Activated CD4-positive, alpha-beta T cell treated with anti-CD3 and anti-CD28 coated beads for 4 hours (primary cell): ENCODE data around the gene ATRN.
"Not testable (repeated sequence)": the region's sequence is repeated elsewhere in the genome, so short reads cannot be mapped to it uniquely, and the experiment has no call there.

Experiments used
- DNase-seq, 2 donors: peaks; one replicate each; pipeline ENCODE4 v3.0.0-alpha.2; 2020

Gene ATRN

DNA sequence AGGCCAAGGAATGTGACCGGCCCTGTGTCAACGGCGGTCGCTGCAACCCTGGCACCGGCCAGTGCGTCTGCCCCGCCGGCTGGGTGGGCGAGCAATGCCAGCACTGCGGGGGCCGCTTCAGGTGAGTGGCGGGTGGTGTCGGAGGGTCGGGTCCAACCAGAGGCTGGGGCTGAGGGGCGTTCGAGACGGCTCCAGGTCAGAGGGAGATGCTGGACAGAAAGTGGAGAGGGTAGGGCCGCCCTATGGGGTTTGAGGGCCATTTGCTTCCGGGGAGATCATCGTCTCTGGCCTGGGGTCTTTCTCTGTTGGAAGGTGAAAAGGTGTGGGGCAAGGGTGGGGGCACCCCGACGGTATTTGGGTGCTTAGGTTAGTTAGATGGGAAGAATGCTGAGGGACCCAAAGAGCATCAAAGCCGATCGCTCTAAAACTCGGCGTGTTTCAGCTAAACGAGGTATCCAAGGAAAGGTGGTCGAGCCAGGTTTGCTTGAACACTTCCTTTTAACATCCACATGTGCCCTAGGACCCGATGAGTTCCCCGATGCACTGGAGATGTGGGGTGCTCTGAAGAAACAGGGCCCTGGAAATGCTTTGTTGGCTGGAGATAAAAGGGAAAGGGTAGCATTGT, 691 bp downstream of the ATRN start:
- DNase-seq = peak in 1 of 2 donors; percentile 3

DNA sequence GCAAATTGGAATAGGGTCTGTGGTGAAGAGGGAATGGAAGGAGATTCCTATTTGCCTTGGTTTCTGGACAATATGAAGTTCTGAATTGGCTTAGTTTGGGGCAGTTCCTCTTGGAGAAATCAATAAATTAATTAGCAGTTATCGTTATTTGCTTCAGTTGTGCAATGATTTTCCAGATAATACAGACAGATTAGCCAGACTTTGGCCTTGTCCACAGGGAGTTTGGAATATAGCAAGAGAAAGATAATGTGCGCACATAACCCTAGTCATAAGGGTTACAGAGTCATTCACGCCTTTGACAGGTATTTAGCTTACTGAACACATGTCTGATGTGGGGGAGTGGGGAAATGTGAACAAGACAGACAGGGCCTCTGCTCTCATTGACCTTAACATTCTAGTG, 1.3 kb downstream of the ATRN start:
- no peak for DNase-seq

GRCh38 chr20:3473324-3473723, 2.5 kb downstream of the ATRN start:
- no peak for DNase-seq

- no peak for DNase-seq
These were observed 3.1 kb downstream of the ATRN start for GRCh38 chr20:3473944-3474343.

DNA sequence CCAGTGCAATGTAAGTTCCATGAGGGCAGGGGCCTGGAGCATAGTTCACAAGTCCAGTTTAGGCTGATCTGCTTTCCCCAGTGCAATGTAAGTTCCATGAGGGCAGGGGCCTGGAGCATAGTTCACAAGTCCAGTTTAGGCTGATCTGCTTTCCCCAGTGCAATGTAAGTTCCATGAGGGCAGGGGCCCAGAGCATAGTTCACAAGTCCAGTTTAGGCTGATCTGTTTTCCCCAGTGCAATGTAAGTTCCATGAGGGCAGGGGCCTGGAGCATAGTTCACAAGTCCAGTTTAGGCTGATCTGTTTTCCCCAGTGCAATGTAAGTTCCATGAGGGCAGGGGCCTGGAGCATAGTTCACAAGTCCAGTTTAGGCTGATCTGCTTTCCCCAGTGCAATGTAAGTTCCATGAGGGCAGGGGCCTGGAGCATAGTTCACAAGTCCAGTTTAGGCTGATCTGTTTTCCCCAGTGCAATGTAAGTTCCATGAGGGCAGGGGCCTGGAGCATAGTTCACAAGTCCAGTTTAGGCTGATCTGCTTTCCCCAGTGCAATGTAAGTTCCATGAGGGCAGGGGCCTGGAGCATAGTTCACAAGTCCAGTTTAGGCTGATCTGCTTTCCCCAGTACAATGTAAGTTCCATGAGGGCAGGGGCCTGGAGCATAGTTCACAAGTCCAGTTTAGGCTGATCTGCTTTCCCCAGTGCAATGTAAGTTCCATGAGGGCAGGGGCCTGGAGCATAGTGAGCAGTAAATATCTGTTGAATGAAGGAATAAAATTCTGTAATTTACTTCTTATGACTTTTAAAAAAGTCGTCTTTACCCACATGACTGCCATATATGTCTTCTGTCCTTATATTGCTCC, 6.4 kb downstream of the ATRN start:
- not testable (repeated sequence) for DNase-seq

GRCh38 chr20:3477861-3478544, 7.2 kb downstream of the ATRN start:
- no peak for DNase-seq

DNA sequence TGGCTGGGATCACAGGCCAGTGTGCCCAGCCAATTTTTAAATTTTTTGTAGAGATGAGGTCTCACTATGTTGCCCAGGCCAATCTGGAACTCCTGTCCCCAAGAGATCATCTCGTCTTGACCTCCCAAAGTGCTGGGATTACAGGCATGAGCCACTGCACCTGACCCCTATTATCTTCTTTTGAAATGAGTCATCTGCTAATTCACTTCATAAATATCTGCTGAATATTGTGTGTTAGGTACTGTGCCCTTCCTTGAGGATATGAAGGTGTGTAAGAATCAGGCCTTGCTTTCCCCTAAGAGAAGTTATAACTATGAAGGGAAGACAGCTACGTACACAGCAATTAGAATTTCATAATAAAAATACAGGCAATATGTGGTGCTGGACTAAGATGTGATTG, 8.2 kb downstream of the ATRN start:
- DNase-seq = no peak

DNA sequence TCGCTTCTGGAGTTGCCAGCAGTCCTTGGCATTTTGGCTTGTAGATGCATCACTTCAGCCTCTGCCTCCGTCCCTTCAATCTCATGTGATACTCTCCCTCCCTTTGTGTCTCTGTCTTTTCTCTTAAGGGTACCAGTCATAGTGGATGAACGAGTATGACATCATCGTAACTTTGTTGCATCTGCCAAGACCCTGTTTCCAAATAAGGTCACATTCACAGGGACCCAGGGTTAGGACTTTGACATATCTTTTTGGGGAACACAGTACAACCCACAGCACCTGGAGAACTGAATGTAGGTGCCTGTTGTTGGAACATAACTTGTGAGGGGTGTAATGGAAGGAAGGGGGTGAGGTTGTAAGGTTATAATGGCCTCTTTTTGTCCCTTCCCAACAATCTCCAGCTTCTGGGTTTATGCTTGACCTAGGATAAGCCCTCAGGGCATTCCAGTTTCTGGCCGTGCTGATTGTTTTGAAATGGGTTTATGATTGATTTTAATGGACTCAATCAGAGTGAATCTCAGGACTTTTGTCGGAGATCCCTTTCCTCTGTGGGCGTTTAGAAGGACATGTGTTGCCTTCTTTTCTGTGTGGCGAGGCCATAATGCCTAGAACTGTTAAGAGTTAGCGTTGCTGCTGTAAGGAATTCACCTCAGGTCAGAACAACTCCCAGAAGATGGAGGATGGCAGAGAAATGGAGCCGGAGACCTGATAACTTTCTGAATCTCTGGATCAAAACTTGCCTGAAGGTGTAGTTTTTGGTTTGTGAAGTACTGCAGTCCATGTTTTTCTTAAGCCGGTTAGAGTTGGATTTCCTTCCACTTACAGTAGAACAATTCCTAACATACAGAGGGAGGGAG, 9.2 kb downstream of the ATRN start:
- no peak for DNase-seq

- DNase-seq = no peak
These were observed 12.5 kb downstream of the ATRN start for GRCh38 chr20:3483309-3483708.

DNA sequence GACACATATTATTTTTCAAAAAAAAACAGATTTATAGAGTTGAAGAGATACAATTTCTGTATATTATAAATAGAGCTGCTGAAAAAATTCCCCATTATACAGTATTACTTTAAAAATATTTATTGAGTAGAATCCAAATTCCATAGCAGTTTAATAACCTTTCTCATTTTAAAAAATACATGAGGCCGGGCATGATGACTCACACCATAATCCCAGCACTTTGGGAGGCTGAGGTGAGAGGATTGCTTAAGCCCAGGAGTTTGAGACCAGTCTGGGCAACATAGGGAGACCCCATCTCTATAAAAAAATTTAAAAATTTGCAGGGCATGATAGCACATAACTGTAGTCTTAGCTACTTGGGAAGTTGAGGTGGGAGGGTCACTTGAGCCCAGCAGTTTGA, 13.0 kb downstream of the ATRN start:
- DNase-seq = no peak

- DNase-seq = no peak
These were observed 15.1 kb downstream of the ATRN start for GRCh38 chr20:3485913-3486312.

- no peak for DNase-seq
These were observed 16.0 kb downstream of the ATRN start for GRCh38 chr20:3486850-3487249.

- no peak for DNase-seq
These were observed 21.9 kb downstream of the ATRN start for GRCh38 chr20:3492669-3493068.

DNA sequence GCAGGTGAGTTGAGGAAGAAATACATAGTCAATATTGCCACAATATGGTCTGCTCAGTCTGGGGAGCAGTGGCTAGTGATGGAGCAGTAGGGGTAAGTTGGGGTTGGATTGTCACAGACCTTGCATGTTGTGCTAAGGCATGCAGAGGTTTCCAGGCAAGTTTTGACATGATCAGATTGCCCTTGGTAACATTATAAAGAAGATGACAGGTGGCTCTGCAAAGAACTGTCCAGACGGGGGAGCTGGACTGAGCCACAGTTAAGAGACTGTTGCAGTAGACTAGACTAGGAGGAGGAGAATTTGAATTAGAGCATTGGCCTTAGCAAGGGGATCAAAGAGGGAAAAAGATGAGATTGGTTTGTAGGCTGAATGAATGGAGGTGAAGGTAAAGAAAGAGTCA, 23.4 kb downstream of the ATRN start:
- DNase-seq = no peak

- no peak for DNase-seq
These were observed 32.1 kb downstream of the ATRN start for GRCh38 chr20:3502878-3503277.

DNA sequence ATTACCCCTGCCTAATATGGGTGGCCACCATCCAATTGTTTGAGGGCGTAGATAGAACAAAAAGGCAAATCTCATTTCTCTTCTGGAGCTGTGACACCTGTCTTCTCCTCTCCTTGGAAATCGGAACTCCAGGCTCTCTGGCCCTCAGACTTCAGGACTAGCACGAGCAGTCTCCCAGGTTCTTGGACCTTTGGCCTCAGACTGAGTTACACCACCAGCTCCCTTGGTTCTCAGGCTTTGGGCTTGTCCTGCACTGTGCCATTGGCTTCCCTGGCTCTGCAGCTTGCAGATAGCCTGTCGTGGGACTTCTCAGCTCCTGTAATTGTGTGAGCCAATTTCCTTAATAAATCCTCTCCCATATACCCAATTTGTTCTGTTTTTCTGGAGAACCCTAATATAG, 34.3 kb downstream of the ATRN start:
- DNase-seq = no peak

DNA sequence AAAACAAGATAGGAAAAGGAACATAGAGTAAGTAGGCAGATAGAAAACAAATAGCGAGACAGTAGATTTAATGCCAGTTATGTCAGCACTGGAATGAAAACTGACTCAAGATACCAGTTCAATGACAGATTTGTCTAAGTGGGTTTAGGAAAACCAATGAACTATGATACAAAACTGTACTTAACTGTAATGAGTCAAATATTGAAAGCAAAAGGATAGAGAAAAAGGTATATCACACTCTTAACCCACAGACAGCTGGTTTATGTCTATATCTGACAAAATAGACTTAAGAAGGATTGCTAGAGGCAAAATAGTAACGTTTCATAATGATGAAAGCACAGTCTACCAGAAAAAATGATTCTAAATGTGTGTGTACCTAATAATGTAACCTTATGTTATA, 38.2 kb downstream of the ATRN start:
- DNase-seq = no peak

GRCh38 chr20:3510110-3510509, 39.3 kb downstream of the ATRN start:
- no peak for DNase-seq

DNA sequence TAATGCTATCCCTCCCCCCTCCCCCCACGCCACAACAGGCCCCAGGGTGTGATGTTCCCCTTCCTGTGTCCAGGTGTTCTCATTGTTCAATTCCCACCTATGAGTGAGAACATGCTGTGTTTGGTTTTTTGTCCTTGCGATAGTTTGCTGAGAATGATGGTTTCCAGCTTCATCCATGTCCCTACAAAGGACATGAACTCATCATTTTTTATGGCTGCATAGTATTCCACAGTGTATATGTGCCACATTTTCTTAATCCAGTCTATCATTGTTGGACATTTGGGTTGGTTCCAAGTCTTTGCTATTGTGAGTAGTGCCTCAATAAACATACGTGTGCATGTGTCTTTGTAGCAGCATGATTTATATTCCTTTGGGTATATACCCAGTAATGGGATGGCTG, 41.4 kb downstream of the ATRN start:
- DNase-seq = not testable (repeated sequence)

DNA sequence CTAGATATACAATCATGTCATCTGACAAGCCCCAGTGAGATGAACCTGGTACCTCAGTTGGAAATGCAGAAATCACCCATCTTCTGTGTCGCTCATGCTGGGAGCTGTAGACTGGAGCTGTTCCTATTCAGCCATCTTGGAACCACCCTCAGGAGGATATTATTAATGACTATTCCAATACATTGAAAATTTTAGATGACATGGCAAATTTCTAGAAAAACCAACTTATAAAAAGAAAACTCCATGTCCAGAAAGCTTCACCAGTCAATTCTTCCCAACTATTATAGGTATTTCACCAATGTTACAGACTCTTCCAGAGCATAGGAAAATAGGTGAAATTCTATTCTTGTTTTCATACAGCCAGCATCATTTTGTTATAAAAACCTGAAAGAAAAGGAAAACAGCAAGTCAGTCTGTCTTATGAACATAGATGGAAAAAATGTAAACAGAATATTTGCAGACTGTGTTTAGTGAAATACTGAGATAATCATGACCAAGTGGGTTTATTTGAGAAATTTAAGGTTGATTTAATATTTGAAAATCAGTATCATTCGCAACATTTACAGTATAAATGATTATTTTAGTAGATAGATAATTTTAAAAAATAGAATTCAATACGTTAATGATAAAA, 43.3 kb downstream of the ATRN start:
- DNase-seq = no peak

GRCh38 chr20:3515379-3516170, 44.8 kb downstream of the ATRN start:
- DNase-seq = no peak
